ENCODE results near the gene CDH4. TPM values are rescaled to one million over a fixed set of nuclear protein-coding genes. Genes with fewer than 3 reads are reported as not detected.

The CDH4 gene
- total RNA-seq, 1 donor from 2014 or later = 39.7 TPM

GRCh38 chr20:61900011-61900944, 648.2 kb downstream of the CDH4 start:
- DNase-seq (ENCODE audit: low read depth) = no peak
- TF ChIP-seq CTCF (IDR thresholded peaks at IDR 0.05; ENCODE audit: insufficient read depth, low read length, poor library complexity, severe bottlenecking) = no peak

GRCh38 chr20:61900945-61901293, 648.9 kb downstream of the CDH4 start:
- Histone ChIP-seq H3K4me3 (ENCODE audit: low read depth, low read length) (no peak overlapping the region), H3K36me3 (ENCODE audit: control insufficient read depth, insufficient read depth, low read length) (no peaks in the 10 kb centered on the region), H3K27me3 (ENCODE audit: control insufficient read depth, insufficient read depth, low read length) (peaks cover 5% of the 10 kb centered on the region)
- TF ChIP-seq CTCF (IDR thresholded peaks at IDR 0.05; ENCODE audit: insufficient read depth, low read length, poor library complexity, severe bottlenecking) = no peak
- no peak for DNase-seq (ENCODE audit: low read depth)

More at GRCh38 chr20:61900011-61900944, 648.2 kb downstream of the CDH4 start:
- Histone ChIP-seq H3K27me3 (ENCODE audit: control insufficient read depth, insufficient read depth, low read length) (peaks cover 4% of the 10 kb centered on the region), H3K36me3 (ENCODE audit: control insufficient read depth, insufficient read depth, low read length) (no peaks in the 10 kb centered on the region), H3K4me3 (ENCODE audit: low read depth, low read length) (no peak overlapping the region)

- Histone ChIP-seq H3K4me3 (ENCODE audit: low read depth, low read length) (no peak overlapping the region), H3K36me3 (ENCODE audit: control insufficient read depth, insufficient read depth, low read length) (no peaks in the 10 kb centered on the region), H3K27me3 (ENCODE audit: control insufficient read depth, insufficient read depth, low read length) (peaks cover 5% of the 10 kb centered on the region)
- no peak for TF ChIP-seq CTCF (IDR thresholded peaks at IDR 0.05; ENCODE audit: insufficient read depth, low read length, poor library complexity, severe bottlenecking)
- no peak for DNase-seq (ENCODE audit: low read depth)
These were observed 649.5 kb downstream of the CDH4 start for GRCh38 chr20:61901392-61902220.

GRCh38 chr20:61902221-61902869, 650.3 kb downstream of the CDH4 start:
- no peak overlapping the region for H3K4me3 ChIP-seq (ENCODE audit: low read depth, low read length)
- TF ChIP-seq CTCF (IDR thresholded peaks at IDR 0.05; ENCODE audit: insufficient read depth, low read length, poor library complexity, severe bottlenecking) = no peak
- DNase-seq (ENCODE audit: low read depth) = no peak

GRCh38 chr20:61903575-61904340, 651.7 kb downstream of the CDH4 start:
- Histone ChIP-seq H3K4me3 (ENCODE audit: low read depth, low read length) (no peak overlapping the region), H3K27me3 (ENCODE audit: control insufficient read depth, insufficient read depth, low read length) (peaks cover 5% of the 10 kb centered on the region), H3K36me3 (ENCODE audit: control insufficient read depth, insufficient read depth, low read length) (no peaks in the 10 kb centered on the region)
- DNase-seq (ENCODE audit: low read depth) = no peak
- no peak for TF ChIP-seq CTCF (IDR thresholded peaks at IDR 0.05; ENCODE audit: insufficient read depth, low read length, poor library complexity, severe bottlenecking)

More at GRCh38 chr20:61902221-61902869, 650.3 kb downstream of the CDH4 start:
- no peaks in the 10 kb centered on the region for H3K36me3 ChIP-seq (ENCODE audit: control insufficient read depth, insufficient read depth, low read length)
- H3K27me3 ChIP-seq (ENCODE audit: control insufficient read depth, insufficient read depth, low read length) = peaks cover 5% of the 10 kb centered on the region
